GF-D8 (cell line): ENCODE measurements around the gene GRIK4.

ENCODE experiments used
- DNase-seq: peaks from one replicate; lab custom pipeline; 2025; lab: John Stamatoyannopoulos, UW

Gene GRIK4

GRCh38 chr11:120914601-120915000 lies 403.1 kb downstream of the GRIK4 start:
- no peak for DNase-seq

GRCh38 chr11:120917559-120918239 lies 406.2 kb downstream of the GRIK4 start:
- DNase-seq = no peak

GRCh38 chr11:120918257-120918656 lies 406.7 kb downstream of the GRIK4 start:
- DNase-seq = no peak

GRCh38 chr11:120919045-120919444 lies 407.5 kb downstream of the GRIK4 start:
- DNase-seq = no peak

- DNase-seq = no peak
These were observed 408.0 kb downstream of the GRIK4 start for GRCh38 chr11:120919566-120919965.

GRCh38 chr11:120923866-120924508 lies 412.4 kb downstream of the GRIK4 start:
- DNase-seq = no peak

GRCh38 chr11:120925944-120926343 lies 414.4 kb downstream of the GRIK4 start:
- no peak for DNase-seq

- DNase-seq = no peak
These were observed 417.1 kb downstream of the GRIK4 start for GRCh38 chr11:120928627-120929026.

GRCh38 chr11:120929090-120929489 lies 417.5 kb downstream of the GRIK4 start:
- DNase-seq = no peak

GRCh38 chr11:120929664-120930154 lies 418.2 kb downstream of the GRIK4 start:
- DNase-seq = peak; percentile 32

GRCh38 chr11:120931057-120931779 lies 419.7 kb downstream of the GRIK4 start:
- DNase-seq = no peak

GRCh38 chr11:120932305-120932915 lies 420.9 kb downstream of the GRIK4 start:
- no peak for DNase-seq

- no peak for DNase-seq
These were observed 424.8 kb downstream of the GRIK4 start for GRCh38 chr11:120936356-120936755.

- DNase-seq = no peak
These were observed 426.0 kb downstream of the GRIK4 start for GRCh38 chr11:120937501-120937900.

GRCh38 chr11:120938260-120938659 lies 426.7 kb downstream of the GRIK4 start:
- DNase-seq = no peak

GRCh38 chr11:120940160-120940848 lies 428.8 kb downstream of the GRIK4 start:
- no peak for DNase-seq

- DNase-seq = no peak
These were observed 429.5 kb downstream of the GRIK4 start for GRCh38 chr11:120941000-120941399.

- DNase-seq = no peak
These were observed 431.2 kb downstream of the GRIK4 start for GRCh38 chr11:120942701-120943100.

GRCh38 chr11:120945042-120945441 lies 433.5 kb downstream of the GRIK4 start:
- no peak for DNase-seq

GRCh38 chr11:120950880-120951279 lies 439.3 kb downstream of the GRIK4 start:
- no peak for DNase-seq

GRCh38 chr11:120952461-120953434 lies 441.2 kb downstream of the GRIK4 start:
- DNase-seq = peak; percentile 59
